Measurements from ENCODE around the gene GDPD4. TPM values are rescaled to one million over a fixed set of nuclear protein-coding genes. Genes with fewer than 3 reads are reported as not detected.

The GDPD4 gene
- total and polyA plus RNA-seq, 7 donors, result not detected

GRCh38 chr11:77193911-77194830 lies 107.3 kb downstream of the GDPD4 start:
- intact Hi-C loops (cut with DNase I), result no loop called here
- no peak overlapping the region for H3K4me3 ChIP-seq
- no peaks in the 10 kb centered on the region for H3K4me1 ChIP-seq
- peak; percentile 46 for DNase-seq
- H3K27me3 ChIP-seq, result peaks cover 0 to 9% (median 0%) of the 10 kb centered on the region in 3 donors
- WGBS, 2 donors, result 92 to 93% methylated on average over 15 of the region's 15 CpGs
- TF ChIP-seq EP300 (IDR thresholded peaks at IDR 0.05) (no peak), POLR2AphosphoS5 (IDR thresholded peaks at IDR 0.05) (no peak), CTCF (IDR thresholded peaks at IDR 0.05) (no peak), POLR2A (IDR thresholded peaks at IDR 0.05) (no peak)
- H3K27ac ChIP-seq, result no peak overlapping the region
- H3K9me3 ChIP-seq, result no peaks in the 10 kb centered on the region
- H3K36me3 ChIP-seq, result no peaks in the 10 kb centered on the region

DNA sequence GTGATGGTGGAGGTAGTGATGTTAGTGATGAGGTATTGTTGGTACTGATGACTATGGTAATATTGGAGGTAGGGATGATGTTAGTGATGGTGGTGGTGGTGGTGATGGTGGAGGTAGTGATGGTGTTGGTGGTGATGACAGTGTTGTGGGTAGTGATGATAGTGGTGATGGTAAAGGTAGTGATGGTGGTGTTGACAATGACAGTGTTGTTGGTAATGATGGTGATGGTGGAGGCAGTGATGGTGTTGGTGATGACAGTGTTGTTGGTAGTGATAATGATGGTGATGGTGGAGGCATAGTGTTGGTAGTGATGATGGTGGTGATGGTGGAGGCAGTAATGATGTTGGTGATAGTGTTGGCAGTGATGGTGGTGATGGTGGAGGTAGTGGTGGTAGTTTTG lies 108.3 kb downstream of the GDPD4 start:
- DNase-seq, result no peak
- Histone ChIP-seq H3K36me3 (no peaks in the 10 kb centered on the region), H3K4me3 (no peak overlapping the region), H3K27ac (no peak overlapping the region), H3K27me3 (peaks cover 0 to 9% (median 0%) of the 10 kb centered on the region in 3 donors), H3K4me1 (no peaks in the 10 kb centered on the region), H3K9me3 (no peaks in the 10 kb centered on the region)
- intact Hi-C loops (cut with DNase I), result no loop called here
- TF ChIP-seq POLR2AphosphoS5 (IDR thresholded peaks at IDR 0.05) (no peak), CTCF (IDR thresholded peaks at IDR 0.05) (no peak), EP300 (IDR thresholded peaks at IDR 0.05) (no peak), POLR2A (IDR thresholded peaks at IDR 0.05) (no peak)

DNA sequence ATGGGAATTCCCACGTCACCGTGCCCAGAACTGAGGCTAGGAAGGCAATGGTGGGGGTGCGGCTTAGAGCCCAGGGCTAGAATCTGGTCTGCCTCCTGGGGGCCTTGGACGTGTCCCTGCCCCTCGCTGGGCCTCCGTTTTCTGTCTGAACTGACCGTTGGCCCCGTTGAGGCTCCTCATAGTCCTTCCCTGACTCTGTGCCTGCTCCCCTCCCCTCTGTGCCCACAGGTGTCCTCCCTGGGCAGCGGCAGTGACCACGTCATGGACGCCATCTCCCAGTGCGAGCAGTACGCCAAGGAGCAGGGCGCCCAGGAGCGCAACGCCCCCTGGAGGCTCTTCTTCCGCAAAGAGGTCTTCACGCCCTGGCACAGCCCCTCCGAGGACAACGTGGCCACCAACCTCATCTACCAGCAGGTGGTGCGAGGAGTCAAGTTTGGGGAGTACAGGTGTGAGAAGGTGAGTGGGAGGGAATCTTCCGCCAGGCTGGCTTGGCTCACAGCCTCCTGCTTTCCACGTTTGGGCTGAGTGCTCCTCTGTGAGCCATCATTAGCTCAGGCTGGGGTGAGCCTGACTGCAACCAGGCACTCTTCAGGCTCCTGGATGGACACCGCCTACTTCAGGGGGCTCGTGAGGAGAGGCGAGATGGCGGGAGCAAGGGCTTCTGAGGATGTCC lies 109.5 kb downstream of the GDPD4 start:
- H3K4me3 ChIP-seq, result no peak overlapping the region
- intact Hi-C loops (cut with DNase I), result no loop called here
- WGBS, 2 donors, result 24 to 50% methylated on average over 27 of the region's 27 CpGs
- no peak overlapping the region for H3K27ac ChIP-seq
- no peak for DNase-seq
- no peaks in the 10 kb centered on the region for H3K4me1 ChIP-seq
- no peaks in the 10 kb centered on the region for H3K9me3 ChIP-seq
- no peaks in the 10 kb centered on the region for H3K36me3 ChIP-seq
- TF ChIP-seq POLR2A (IDR thresholded peaks at IDR 0.05) (no peak), CTCF (IDR thresholded peaks at IDR 0.05) (peak in 1 of 4 experiments; percentile 55)
- peaks cover 0 to 9% (median 0%) of the 10 kb centered on the region in 3 donors for H3K27me3 ChIP-seq

- no peak overlapping the region for H3K27ac ChIP-seq
- no peak overlapping the region for H3K4me3 ChIP-seq
- DNase-seq, result no peak
- peaks cover 0 to 9% (median 0%) of the 10 kb centered on the region in 3 donors for H3K27me3 ChIP-seq
- WGBS, 2 donors, result 72 to 93% methylated on average over 11 of the region's 11 CpGs
- intact Hi-C loops (cut with DNase I), result no loop called here
- TF ChIP-seq EP300 (IDR thresholded peaks at IDR 0.05) (no peak), POLR2AphosphoS5 (IDR thresholded peaks at IDR 0.05) (no peak), CTCF (IDR thresholded peaks at IDR 0.05) (no peak), POLR2A (IDR thresholded peaks at IDR 0.05) (no peak)
- no peaks in the 10 kb centered on the region for H3K9me3 ChIP-seq
- H3K4me1 ChIP-seq, result no peaks in the 10 kb centered on the region
- no peaks in the 10 kb centered on the region for H3K36me3 ChIP-seq
Observed at GRCh38 chr11:77191429-77191822, 110.1 kb downstream of the GDPD4 start.

Data from sigmoid colon (tissue), 7 donors.